ENCODE results near the gene TMEM117.
"Not testable (repeated sequence)": the region's sequence is repeated elsewhere in the genome, so short reads cannot be mapped to it uniquely, and the experiment has no call there.

Gene TMEM117

DNA sequence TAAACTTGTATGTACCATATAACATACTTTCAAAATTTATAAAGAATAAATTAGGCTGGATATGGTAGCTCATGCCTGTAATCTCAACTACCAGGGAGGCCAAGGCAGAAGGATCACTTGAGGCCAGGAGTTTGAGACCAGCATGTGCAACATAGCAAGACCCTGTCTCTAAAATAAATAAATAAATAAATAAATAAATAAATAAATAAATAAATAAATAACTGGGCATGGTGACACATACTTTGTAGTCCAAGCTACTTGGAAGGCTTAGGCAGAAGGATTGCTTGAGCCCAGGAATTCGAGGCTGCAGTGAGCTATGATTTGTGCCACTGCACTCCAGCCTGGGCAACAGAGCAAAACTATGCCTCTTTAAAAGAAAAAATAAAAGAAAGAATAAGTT lies 359.8 kb downstream of the TMEM117 start:
- not testable (repeated sequence) for H3K4me3 Mint-ChIP-seq; H3K27me3 Mint-ChIP-seq; DNase-seq; ATAC-seq (replicated peaks); H3K4me1 Mint-ChIP-seq; H3K36me3 Mint-ChIP-seq; H3K9me3 Mint-ChIP-seq; H3K27ac Mint-ChIP-seq

DNA sequence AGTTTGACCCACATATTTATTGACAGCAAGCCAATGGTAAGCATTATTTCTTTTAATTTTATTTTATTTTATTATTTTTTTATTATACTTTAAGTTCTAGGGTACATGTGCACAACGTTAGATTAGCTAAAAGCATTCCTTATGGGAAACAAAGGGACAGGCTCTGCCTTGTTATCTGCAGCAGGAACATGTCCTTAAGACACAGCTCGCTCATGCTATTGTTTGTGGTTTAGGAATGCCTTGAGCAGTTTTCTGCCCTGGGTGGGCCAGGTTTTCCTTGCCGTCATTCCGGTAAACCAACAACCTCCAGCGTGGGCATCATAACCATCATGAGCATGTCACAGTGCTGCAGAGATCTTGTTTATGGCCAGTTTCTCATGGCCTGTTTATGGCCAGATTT lies 370.2 kb downstream of the TMEM117 start:
- Mint-ChIP-seq H3K27ac (no peak overlapping the region), H3K4me3 (no peak overlapping the region), H3K36me3 (peaks cover 7 to 23% of the 10 kb centered on the region in 2 donors), H3K4me1 (no peaks in the 10 kb centered on the region), H3K27me3 (no peaks in the 10 kb centered on the region), H3K9me3 (peaks cover 16 to 18% of the 10 kb centered on the region in 2 donors)
- ATAC-seq (replicated peaks): no peak
- DNase-seq: no peak

DNA sequence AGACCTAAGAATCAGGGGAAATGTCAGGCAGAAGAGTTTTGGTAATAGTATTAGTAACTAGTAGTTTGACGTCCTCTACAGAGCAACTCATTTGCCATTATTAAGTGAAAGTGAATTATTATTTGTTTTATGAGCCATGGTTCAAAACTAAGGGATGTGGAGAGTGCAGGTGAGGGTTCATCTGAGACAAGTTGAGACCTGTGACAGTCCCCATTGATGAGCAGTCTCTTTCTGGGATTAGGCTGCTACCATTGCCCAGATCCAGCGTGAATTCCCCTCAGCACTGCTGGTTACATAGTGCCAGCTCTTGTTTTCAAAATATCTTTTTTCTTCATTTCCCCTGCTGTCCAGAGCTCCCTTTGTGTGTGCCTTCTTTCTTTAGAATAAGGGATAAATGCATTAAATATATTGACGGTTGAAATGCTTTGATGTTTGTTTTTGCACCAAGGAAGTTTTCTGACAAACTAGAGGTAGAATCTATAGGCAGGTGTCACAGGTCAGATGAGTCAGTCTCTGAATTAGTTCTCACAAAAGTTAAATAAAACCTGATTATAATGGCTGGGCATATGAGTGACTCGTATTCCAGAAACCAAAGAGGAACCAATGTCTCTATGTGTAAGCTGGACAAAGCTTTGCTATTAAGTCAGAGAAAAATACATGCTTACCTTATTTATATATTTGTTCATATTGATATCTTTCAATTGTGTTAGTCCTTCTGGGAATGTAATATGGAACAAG lies 381.4 kb downstream of the TMEM117 start:
- DNase-seq (no peak), ATAC-seq (replicated peaks) (no peak)
- Mint-ChIP-seq H3K4me1 (no peaks in the 10 kb centered on the region), H3K27me3 (no peaks in the 10 kb centered on the region), H3K9me3 (peaks cover 5 to 11% of the 10 kb centered on the region in 2 donors), H3K4me3 (no peak overlapping the region), H3K27ac (no peak overlapping the region), H3K36me3 (peaks cover 15 to 21% of the 10 kb centered on the region in 2 donors)

DNA sequence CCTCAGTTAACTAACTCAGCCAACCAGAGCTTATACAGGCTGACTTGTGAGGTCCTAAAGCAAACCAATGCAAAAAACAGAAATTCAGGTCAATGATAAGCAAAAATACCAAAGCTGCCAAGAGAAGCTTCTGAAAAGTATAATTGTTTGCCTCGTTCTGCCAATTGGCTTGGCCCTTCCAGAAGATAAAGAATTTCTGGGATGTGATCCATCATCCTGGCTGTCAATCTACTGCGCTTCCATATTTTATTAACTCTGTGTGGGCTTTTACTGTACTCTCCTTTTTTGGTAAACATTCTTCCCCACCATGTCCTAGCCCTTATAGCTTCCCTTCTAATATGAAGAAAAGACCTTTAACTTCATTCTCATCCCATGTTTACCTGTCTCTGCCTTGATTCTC lies 387.9 kb downstream of the TMEM117 start:
- no peaks in the 10 kb centered on the region for H3K4me1 Mint-ChIP-seq
- DNase-seq: no peak
- peaks cover 3 to 7% of the 10 kb centered on the region in 2 donors for H3K36me3 Mint-ChIP-seq
- no peaks in the 10 kb centered on the region for H3K27me3 Mint-ChIP-seq
- H3K9me3 Mint-ChIP-seq: peaks cover 0 to 4% of the 10 kb centered on the region in 2 donors
- no peak overlapping the region for H3K27ac Mint-ChIP-seq
- ATAC-seq (replicated peaks): no peak
- no peak overlapping the region for H3K4me3 Mint-ChIP-seq

DNA sequence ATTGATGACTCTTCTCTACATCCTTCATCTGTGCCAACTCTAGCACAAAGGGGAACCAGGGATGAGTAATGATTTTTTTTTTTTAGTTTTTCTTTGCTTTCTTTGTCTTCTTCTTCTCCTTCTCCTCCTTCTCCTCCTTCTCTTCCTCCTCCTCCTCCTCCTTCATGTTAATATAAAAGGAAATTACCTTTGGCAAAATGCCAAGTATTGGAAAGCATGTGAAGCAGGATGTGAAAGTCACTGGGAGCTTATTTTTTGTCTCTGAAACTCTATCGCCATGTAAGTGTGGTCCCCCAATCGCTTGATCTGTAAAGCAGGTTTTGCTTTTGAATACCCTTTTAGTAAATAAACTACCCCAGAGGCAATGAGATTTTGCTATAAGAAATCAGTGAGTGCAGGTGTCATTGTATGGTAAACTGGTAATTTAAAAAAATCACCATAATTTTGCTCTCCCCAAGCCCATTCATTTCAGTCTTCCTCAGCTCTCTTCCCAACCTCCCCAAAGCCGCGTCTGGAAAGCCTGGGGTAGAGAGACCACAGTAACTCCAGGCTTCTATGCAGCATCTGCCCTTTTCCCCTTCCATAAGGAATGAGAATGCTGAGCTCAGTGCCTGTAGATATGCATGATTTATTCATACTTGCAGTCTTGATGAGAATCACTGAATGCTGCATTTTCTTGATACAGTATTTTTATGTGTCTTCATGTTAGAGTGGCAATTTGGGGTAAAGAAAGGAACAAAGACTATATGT lies 388.7 kb downstream of the TMEM117 start:
- no peak overlapping the region for H3K27ac Mint-ChIP-seq
- no peak for DNase-seq
- no peak overlapping the region for H3K4me3 Mint-ChIP-seq
- peaks cover 0 to 4% of the 10 kb centered on the region in 2 donors for H3K9me3 Mint-ChIP-seq
- no peak for ATAC-seq (replicated peaks)
- no peaks in the 10 kb centered on the region for H3K4me1 Mint-ChIP-seq
- H3K36me3 Mint-ChIP-seq: peaks cover 3 to 7% of the 10 kb centered on the region in 2 donors
- no peaks in the 10 kb centered on the region for H3K27me3 Mint-ChIP-seq

DNA sequence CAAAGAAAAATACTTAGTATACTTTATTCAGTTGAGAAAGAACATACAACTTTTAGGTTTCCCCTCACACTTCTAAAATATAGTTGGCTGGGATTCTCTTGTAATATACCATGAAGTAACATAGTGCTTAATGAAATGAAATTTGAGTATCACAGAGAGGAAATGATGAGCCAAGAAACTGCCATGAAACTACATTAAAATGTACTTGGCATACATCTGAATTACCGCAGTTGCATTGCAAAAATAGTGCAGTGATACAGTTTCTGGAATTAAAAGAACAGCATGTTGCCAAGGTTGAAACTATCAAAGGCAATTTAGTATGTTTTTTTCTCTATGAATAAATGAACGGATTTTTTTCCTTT lies 389.2 kb downstream of the TMEM117 start:
- H3K27me3 Mint-ChIP-seq: no peaks in the 10 kb centered on the region
- ATAC-seq (replicated peaks) (no peak), DNase-seq (no peak)
- H3K27ac Mint-ChIP-seq: no peak overlapping the region
- no peaks in the 10 kb centered on the region for H3K4me1 Mint-ChIP-seq
- no peak overlapping the region for H3K4me3 Mint-ChIP-seq
- peaks cover 0 to 4% of the 10 kb centered on the region in 2 donors for H3K9me3 Mint-ChIP-seq
- peaks cover 3 to 7% of the 10 kb centered on the region in 2 donors for H3K36me3 Mint-ChIP-seq

DNA sequence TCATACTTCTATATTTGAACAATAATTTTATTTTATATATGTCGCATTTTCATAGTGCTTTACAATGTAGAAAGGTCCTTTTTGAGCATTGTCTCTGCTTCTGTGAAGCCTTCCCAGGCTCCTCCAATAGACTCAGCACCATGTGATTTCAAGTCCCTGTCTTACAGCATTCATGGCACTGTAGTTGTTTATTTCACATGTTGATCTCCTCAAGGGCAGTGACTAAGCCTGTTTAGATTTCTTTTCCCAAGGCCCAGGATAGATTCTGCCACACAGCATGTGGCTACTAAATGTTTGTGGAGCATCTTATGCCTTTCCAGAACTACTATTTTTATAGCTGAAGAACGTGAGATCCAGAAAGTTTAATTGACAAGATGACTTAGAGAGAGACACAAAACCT lies 391.7 kb downstream of the TMEM117 start:
- DNase-seq (no peak), ATAC-seq (replicated peaks) (no peak)
- no peaks in the 10 kb centered on the region for H3K9me3 Mint-ChIP-seq
- no peak overlapping the region for H3K27ac Mint-ChIP-seq
- H3K27me3 Mint-ChIP-seq: no peaks in the 10 kb centered on the region
- H3K4me1 Mint-ChIP-seq: no peaks in the 10 kb centered on the region
- no peaks in the 10 kb centered on the region for H3K36me3 Mint-ChIP-seq
- no peak overlapping the region for H3K4me3 Mint-ChIP-seq

DNA sequence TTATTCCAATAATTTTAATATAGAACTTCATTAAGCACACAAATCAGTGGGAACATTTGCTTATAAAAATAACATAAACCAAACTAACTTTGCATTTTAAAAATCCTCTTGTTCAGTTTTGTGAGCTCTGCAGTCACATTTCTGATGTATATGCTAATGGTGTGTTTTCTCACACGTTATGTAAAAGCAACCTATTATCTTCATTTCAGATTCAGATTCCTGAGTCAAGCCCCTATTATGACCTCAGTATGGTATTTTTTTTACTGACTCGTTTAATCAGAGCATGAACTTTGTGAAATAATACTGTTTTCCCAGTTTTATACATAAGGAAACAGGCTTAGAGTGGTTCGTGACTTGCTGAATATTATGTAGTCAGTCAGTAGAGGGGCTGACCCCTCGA lies 394.0 kb downstream of the TMEM117 start:
- DNase-seq (no peak), ATAC-seq (replicated peaks) (no peak)
- H3K36me3 Mint-ChIP-seq: no peaks in the 10 kb centered on the region
- H3K9me3 Mint-ChIP-seq: no peaks in the 10 kb centered on the region
- no peak overlapping the region for H3K4me3 Mint-ChIP-seq
- H3K4me1 Mint-ChIP-seq: no peaks in the 10 kb centered on the region
- H3K27ac Mint-ChIP-seq: no peak overlapping the region
- H3K27me3 Mint-ChIP-seq: no peaks in the 10 kb centered on the region

DNA sequence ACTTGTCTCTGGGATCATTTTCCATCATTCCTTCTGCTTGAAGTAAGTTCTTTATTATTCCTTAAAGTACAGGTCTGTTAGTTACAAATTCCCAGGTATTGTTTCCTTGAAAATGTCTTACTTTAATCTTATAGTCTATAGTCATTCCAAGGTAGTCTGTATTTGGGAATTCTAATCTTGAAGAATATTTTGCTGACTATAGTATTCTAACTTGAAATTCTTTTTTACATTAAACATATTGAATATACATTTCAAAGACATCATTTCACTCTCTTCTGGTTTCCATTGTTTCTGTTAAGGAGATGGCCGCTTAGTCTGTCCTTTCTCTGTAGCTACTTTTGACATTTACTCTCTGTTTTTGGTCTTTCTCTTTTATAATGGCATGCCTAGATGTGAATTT lies 399.8 kb downstream of the TMEM117 start:
- Mint-ChIP-seq H3K27me3 (no peaks in the 10 kb centered on the region), H3K36me3 (no peaks in the 10 kb centered on the region), H3K27ac (no peak overlapping the region), H3K9me3 (no peaks in the 10 kb centered on the region), H3K4me1 (no peaks in the 10 kb centered on the region), H3K4me3 (no peak overlapping the region)
- ATAC-seq (replicated peaks) (no peak), DNase-seq (no peak)

DNA sequence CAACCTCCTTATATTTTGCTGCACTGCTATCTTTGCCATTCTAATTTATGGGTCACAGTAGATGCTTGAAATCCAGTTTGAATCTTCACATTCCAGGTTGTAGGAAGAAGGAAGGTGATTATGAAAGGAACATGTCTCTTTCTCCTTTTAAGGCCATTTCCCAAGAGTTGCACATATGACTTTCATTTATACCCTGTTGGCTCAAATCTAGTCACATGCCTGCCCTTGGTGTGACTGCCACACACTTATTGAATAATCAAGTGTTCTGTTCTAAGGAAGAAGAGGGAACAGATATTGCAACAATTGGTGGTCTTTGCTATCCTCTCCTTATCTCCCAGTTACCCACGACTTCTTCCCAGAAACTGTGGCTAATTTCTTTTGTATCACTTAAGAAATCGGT lies 404.3 kb downstream of the TMEM117 start:
- H3K4me1 Mint-ChIP-seq: no peaks in the 10 kb centered on the region
- no peak overlapping the region for H3K27ac Mint-ChIP-seq
- H3K27me3 Mint-ChIP-seq: no peaks in the 10 kb centered on the region
- DNase-seq (no peak), ATAC-seq (replicated peaks) (no peak)
- no peak overlapping the region for H3K4me3 Mint-ChIP-seq
- H3K9me3 Mint-ChIP-seq: peaks cover 12% of the 10 kb centered on the region in 2 donors
- peaks cover 0 to 9% of the 10 kb centered on the region in 2 donors for H3K36me3 Mint-ChIP-seq

DNA sequence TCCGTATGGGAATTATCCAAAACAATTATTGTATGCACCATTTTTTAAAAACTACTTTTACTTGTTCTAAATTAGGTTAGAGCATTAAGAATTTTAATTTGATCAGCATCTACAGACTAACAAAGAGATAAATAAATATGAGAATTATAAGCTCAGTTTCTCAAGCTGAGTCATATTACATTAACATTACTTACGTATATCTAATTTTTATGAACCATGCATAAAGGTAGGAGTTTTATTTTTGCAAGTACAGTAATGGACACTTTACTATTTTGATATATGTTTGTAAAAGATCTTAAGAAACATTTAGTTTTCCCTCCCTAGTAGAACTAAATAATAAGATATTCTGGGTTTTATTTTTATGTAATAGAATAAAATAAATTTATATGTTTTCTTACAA lies 410.1 kb downstream of the TMEM117 start:
- H3K9me3 Mint-ChIP-seq: peaks cover 11 to 18% of the 10 kb centered on the region in 2 donors
- no peak for DNase-seq
- H3K36me3 Mint-ChIP-seq: peaks cover 4 to 19% of the 10 kb centered on the region in 2 donors
- no peaks in the 10 kb centered on the region for H3K27me3 Mint-ChIP-seq
- no peak overlapping the region for H3K27ac Mint-ChIP-seq
- ATAC-seq (replicated peaks): no peak
- H3K4me1 Mint-ChIP-seq: no peaks in the 10 kb centered on the region
- H3K4me3 Mint-ChIP-seq: no peak overlapping the region

DNA sequence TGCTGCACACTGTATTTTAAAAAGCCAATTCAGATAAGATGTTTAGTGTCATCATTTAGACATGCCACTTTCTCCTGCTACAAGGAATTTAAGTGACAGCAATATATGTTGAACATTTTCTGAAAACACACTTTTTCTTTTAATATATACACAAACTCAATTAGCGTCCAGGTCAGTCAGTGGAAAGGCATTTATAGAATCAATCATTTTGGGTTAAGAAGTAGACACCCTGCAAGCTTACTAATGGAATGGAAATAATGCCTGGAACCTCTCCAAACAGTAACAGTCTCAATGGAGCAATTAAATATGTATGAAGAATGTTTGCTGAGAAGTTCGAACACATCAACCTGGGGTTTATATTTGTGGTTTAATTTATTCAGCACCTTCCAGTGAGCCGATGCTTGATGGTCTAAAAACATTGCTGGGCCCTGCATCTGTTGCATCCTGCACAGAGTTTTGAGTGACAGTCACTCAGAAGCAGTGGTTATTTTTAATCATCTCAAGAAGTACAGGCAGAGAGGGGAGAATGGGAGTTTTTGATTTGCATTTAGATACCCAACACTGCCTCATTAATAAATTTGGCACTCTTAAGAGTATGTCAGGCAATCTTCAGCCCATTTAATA lies 410.7 kb downstream of the TMEM117 start:
- Mint-ChIP-seq H3K36me3 (peaks cover 4 to 19% of the 10 kb centered on the region in 2 donors), H3K27ac (no peak overlapping the region), H3K4me3 (no peak overlapping the region), H3K4me1 (no peaks in the 10 kb centered on the region), H3K27me3 (no peaks in the 10 kb centered on the region), H3K9me3 (peaks cover 11 to 18% of the 10 kb centered on the region in 2 donors)
- DNase-seq: no peak
- ATAC-seq (replicated peaks): no peak

DNA sequence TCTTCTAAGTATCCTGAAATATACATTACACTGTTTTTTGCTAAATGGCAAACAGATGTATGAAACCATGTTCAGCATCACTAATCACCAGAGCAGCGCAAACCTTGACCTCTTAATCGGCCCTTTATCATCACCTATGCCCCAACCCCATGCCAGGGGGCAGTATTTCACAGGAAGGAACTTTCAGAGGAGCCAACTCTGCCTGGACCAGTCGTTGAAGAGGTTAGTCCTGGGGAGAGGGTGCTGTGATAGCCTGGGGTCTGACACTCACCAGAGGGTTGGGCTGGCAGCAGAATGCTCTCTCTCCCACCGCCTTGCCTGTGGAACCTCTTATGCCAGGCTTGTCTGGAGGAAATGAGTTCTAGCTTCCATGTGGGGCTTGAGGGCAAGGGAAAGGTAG lies 411.7 kb downstream of the TMEM117 start:
- DNase-seq (no peak), ATAC-seq (replicated peaks) (no peak)
- Mint-ChIP-seq H3K27ac (no peak overlapping the region), H3K27me3 (no peaks in the 10 kb centered on the region), H3K36me3 (peaks cover 7 to 14% of the 10 kb centered on the region in 2 donors), H3K4me3 (no peak overlapping the region), H3K9me3 (peaks cover 8 to 14% of the 10 kb centered on the region in 2 donors), H3K4me1 (no peaks in the 10 kb centered on the region)

DNA sequence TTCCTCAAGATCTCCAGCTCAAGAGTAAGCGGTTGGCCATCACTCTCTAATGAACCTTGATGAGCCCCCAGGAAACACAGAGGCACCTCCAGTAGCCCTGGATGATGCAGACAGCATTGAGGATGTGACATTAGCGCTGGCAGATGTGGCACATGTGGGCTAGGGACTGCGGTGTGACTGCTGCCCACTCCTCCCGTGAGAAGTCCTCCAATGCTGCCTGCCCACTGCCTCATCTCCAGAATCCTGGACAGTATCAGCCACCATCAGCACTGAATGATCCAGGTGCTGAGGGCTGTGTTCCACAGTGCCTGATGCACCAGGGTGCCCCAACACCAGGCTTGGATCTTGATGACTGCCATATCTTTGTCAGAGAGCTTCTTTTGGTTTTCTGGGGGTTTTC lies 412.6 kb downstream of the TMEM117 start:
- Mint-ChIP-seq H3K4me3 (no peak overlapping the region), H3K27me3 (no peaks in the 10 kb centered on the region), H3K4me1 (no peaks in the 10 kb centered on the region), H3K9me3 (peaks cover 4 to 10% of the 10 kb centered on the region in 2 donors), H3K27ac (no peak overlapping the region), H3K36me3 (peaks cover 7 to 10% of the 10 kb centered on the region in 2 donors)
- ATAC-seq (replicated peaks) (no peak), DNase-seq (no peak)

DNA sequence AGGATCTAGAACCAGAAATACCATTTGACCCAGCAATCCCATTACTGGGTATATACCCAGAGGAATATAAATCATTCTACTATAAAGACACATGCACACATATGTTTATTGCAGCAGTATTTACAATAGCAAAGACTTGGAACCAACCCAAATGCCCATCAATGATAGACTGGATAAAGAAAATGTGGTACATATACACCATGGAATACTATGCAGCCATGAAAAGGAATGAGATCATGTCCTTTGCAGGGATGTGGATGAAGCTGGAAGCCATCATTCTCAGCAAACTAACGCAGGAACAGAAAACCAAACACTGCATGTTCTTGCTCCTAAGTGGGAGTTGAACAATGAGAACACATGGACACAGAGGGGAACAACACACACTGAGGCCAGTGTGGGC lies 414.6 kb downstream of the TMEM117 start:
- H3K36me3 Mint-ChIP-seq: peaks cover 7 to 10% of the 10 kb centered on the region in 2 donors
- H3K9me3 Mint-ChIP-seq; H3K27ac Mint-ChIP-seq; H3K4me1 Mint-ChIP-seq; H3K4me3 Mint-ChIP-seq; ATAC-seq (replicated peaks); H3K27me3 Mint-ChIP-seq; DNase-seq: not testable (repeated sequence)
